ENCODE measurements around the gene FAAP24. TPM values are rescaled to one million over a fixed set of nuclear protein-coding genes. Genes with fewer than 3 reads are reported as not detected.
"Not testable (repeated sequence)": the region's sequence is repeated elsewhere in the genome, so short reads cannot be mapped to it uniquely, and the experiment has no call there.

FAAP24 gene
- 6.7 and 22.0 TPM in 2 replicates for total RNA-seq (2014; rRNA removed; shearing (Covaris generic); ENCODE audit: low replicate concordance)

DNA sequence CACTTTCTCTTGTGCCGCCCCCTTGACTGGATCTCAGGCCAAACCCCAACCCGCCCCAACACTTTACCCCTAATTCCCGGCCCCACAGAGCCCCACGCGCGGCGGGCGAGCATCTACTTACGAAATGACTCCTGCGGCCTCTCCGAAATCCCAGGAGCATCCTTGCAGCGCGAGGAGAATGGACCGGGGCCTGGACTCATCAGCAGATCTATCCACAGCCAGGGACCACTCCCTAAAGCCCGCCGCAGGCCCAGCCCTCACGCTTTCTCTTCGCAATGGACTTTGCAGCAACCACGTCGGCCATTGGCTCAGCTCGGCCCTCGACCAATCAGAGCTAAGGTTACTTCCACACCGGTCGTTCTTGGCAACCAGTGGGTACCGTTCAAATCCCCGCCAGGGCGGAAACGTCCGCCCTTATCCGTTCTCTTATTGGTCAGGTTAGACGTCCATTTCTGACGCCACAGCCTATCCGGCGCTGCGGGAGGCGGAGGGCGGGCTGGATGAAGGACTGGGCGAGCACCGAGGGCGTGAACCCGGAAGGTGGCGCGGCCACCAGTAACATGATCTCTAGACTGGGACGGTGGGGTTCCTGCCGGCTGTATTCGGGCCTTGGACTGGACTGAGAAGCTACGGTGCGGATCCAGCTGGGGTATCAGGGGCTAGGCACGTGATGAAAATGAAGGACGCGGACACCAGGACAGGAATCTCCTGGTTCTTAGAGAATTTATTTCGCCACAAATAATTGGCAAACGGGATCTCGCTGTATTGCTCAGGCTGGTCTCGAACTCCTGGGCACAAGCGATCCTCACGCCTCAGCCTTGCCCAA lies at the start of gene FAAP24, which contains the start of gene CEP89:
Gene FAAP24, plus strand, starts transcription at position 528 of the 826 bp plus-strand sequence. CDS start 955 bp downstream, outside the sequence.
Gene CEP89, minus strand, starts transcription at position 244 of the 826 bp plus-strand sequence. Its CDS starts 84 bp downstream, at position 160.
- DNase-seq (ENCODE audit: low read depth): peak; percentile 100
- in situ Hi-C loops (cut with HindIII; ENCODE audit: low pct_unique_long_range_greater_than_20kb, low sequenced_read_pairs): no loop called here

- no peak for DNase-seq (ENCODE audit: low read depth)
- in situ Hi-C loops (cut with HindIII; ENCODE audit: low pct_unique_long_range_greater_than_20kb, low sequenced_read_pairs): no loop called here
These were observed 47.8 kb upstream of the FAAP24 start for GRCh38 chr19:32924200-32924599.

DNA sequence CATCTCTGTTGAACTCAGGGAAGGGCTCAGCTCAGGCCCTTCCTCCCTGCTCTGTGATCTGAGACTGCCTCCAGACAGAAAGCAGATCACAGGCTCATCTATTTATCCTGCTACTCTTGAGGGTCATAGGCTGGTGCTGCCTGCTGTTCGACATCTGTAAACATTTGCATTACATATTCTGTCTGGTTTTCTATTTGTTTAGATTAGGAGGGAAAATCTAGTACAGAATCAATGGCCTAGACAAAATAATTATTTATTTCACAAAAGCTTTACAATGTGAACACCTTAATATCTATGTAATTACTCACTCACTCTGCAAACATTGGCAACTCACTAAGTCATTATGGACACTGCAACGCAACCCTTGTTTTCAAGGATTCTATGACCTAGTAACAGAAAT lies 43.2 kb upstream of the FAAP24 start:
- DNase-seq (ENCODE audit: low read depth): no peak
- in situ Hi-C loops (cut with HindIII; ENCODE audit: low pct_unique_long_range_greater_than_20kb, low sequenced_read_pairs): no loop called here

DNA sequence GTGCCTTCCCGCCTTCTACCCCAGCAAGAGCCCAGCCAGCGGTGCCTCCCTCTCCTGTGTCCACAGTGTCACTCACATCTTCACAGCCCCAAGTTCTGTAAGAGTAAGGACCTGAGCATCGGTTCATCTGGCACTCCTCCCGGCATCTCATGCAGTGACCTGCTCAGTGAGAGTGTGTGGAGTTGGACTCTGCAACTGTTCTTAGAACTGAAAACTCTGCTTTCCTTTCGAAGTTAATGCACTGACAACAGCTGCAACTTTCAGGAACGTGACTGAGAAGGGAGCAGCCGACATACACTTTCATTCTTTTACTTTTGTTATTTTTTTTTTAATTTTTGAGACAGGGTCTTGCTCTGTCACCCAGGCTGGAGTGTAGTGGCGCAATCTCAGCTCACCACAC lies 41.5 kb upstream of the FAAP24 start:
- DNase-seq (ENCODE audit: low read depth): no peak
- in situ Hi-C loops (cut with HindIII; ENCODE audit: low pct_unique_long_range_greater_than_20kb, low sequenced_read_pairs): no loop called here

GRCh38 chr19:32933571-32933970 lies 38.5 kb upstream of the FAAP24 start:
- in situ Hi-C loops (cut with HindIII; ENCODE audit: low pct_unique_long_range_greater_than_20kb, low sequenced_read_pairs): no loop called here
- no peak for DNase-seq (ENCODE audit: low read depth)

DNA sequence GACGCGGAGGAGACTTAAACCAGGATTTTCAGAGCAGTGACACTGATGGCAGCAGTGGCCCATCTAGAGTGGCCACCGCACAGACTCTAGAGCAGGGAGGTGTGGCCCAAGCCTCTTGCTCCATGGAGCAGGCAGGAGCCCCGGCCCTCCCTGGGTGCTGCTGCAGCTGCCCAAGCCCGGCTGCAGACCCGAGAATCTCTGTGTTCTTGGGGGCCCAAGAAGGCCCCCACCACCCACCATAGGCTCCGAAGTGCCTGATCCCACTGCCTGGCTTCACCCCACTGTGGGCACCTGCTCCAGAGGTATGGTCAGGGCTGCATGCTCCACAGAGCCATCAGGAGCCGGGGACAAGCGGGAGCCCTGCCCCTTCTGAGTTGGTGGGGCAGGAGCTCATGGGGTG lies 36.4 kb upstream of the FAAP24 start:
- in situ Hi-C loops (cut with HindIII; ENCODE audit: low pct_unique_long_range_greater_than_20kb, low sequenced_read_pairs): no loop called here
- no peak for DNase-seq (ENCODE audit: low read depth)

GRCh38 chr19:32936065-32936464 lies 36.0 kb upstream of the FAAP24 start:
- in situ Hi-C loops (cut with HindIII; ENCODE audit: low pct_unique_long_range_greater_than_20kb, low sequenced_read_pairs): no loop called here

DNA sequence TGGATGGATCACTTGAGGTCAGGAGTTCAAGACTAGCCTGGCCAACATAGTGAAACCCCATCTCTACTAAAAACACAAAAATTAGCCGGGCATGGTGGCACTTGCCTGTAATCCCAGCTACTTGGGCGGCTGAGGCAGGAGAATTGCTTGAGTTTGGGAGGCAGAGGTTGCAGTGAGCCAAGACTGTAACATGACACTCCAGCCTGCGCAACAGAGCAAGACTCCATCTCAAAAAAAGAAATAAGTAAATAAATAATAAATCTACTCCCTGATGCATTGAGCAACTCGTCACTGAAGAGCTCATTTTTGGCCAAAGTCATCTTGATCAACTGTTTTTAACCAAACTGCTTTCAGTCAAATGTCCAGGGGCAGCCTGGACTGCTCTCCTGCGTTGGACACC lies 30.8 kb upstream of the FAAP24 start:
- DNase-seq (ENCODE audit: low read depth); in situ Hi-C loops (cut with HindIII; ENCODE audit: low pct_unique_long_range_greater_than_20kb, low sequenced_read_pairs): not testable (repeated sequence)

More at GRCh38 chr19:32936065-32936464, 36.0 kb upstream of the FAAP24 start:
- no peak for DNase-seq (ENCODE audit: low read depth)

DNA sequence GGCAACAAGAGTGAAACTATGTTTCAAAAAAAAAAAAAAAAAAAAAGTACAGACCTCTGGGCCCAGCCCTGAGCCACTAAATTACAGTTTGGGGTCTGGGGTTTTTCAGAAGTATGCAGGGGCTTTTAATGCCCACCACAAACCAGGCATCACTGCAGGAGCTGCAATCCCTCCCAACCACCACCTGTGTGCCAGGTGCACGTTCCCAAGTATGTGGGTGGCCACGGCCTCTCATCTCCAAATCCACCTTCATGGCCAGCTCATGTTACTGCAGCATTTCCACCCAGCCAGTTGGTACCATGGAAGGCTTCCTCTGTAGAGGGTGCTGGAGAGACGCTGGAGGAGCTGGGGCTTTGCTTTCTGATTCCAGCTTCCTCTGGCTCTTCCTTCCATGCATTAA lies 26.8 kb upstream of the FAAP24 start:
- no peak for DNase-seq (ENCODE audit: low read depth)
- in situ Hi-C loops (cut with HindIII; ENCODE audit: low pct_unique_long_range_greater_than_20kb, low sequenced_read_pairs): no loop called here

GRCh38 chr19:32966750-32967149 lies 5.3 kb upstream of the FAAP24 start:
- in situ Hi-C loops (cut with HindIII; ENCODE audit: low pct_unique_long_range_greater_than_20kb, low sequenced_read_pairs): no loop called here
- DNase-seq (ENCODE audit: low read depth): no peak

DNA sequence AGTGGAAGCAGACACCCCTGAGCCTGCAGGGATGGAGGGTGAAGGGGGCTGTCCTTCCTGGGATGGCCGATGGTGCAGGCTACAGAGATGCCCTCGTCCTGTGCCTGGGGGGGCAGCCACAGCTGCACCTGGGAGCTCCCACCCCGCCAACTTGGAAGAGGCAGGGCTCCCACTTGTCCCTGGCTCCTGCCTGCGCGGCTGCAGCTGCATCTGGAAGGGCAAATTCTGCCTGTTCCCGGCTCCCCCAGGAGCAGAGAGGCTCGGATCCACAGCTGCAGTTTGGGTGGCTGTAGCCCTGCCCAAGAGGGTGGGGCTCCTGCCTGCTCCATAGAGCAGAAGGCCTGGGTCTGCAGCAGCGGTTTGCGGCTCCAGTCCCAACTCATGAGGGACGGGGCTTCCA lies 2.5 kb upstream of the FAAP24 start:
- in situ Hi-C loops (cut with HindIII; ENCODE audit: low pct_unique_long_range_greater_than_20kb, low sequenced_read_pairs): no loop called here
- no peak for DNase-seq (ENCODE audit: low read depth)

GRCh38 chr19:32971012-32971595 lies 938 bp upstream of the FAAP24 start:
- in situ Hi-C loops (cut with HindIII; ENCODE audit: low pct_unique_long_range_greater_than_20kb, low sequenced_read_pairs): no loop called here
- DNase-seq (ENCODE audit: low read depth): no peak

- peak; percentile 68 for DNase-seq (ENCODE audit: low read depth)
- in situ Hi-C loops (cut with HindIII; ENCODE audit: low pct_unique_long_range_greater_than_20kb, low sequenced_read_pairs): no loop called here
These were observed 4.3 kb downstream of the FAAP24 start for GRCh38 chr19:32976223-32976805.

- DNase-seq (ENCODE audit: low read depth): no peak
- in situ Hi-C loops (cut with HindIII; ENCODE audit: low pct_unique_long_range_greater_than_20kb, low sequenced_read_pairs): no loop called here
These were observed 5.2 kb downstream of the FAAP24 start for GRCh38 chr19:32977280-32977679.

DNA sequence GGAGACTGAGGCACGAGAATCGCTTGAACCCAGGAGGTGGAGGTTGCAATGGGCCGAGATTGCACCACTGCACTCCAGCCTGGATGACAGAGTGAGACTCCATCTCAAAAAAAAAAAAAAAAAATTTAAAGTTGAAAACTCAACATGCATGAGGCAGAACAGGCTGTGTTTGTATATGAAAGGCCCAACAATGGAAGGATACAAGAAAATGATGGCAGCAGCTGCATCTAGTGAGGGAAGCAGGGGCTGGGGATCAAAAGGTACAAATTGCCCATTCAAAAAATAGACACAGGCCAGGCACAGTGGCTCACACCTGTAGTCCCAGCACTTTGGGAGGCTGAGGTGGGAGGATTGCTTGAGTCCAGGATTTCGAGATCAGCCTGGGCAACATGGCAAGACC lies 5.8 kb downstream of the FAAP24 start:
- DNase-seq (ENCODE audit: low read depth); in situ Hi-C loops (cut with HindIII; ENCODE audit: low pct_unique_long_range_greater_than_20kb, low sequenced_read_pairs): not testable (repeated sequence)

GRCh38 chr19:32979807-32980206 lies 7.8 kb downstream of the FAAP24 start:
- DNase-seq (ENCODE audit: low read depth); in situ Hi-C loops (cut with HindIII; ENCODE audit: low pct_unique_long_range_greater_than_20kb, low sequenced_read_pairs): not testable (repeated sequence)

DNA sequence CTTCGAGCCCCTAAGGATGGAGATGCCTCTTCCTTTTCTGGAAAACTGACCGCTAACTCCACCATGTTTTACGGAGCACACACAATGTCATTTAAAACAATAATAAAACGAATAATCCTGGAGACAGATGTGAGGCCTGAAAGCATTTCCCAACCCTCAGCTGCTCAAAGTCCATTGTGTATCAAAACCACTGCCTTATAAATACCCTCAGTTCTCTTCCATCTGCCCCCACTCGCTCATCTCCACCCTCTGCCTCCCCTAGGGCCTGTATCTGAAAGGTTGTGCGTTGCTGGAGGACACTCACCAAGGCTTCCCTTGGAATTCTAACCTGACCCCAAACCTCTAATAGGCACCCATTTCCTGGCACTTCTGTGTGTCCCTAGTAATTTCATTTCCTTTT lies 10.4 kb downstream of the FAAP24 start:
- in situ Hi-C loops (cut with HindIII; ENCODE audit: low pct_unique_long_range_greater_than_20kb, low sequenced_read_pairs); DNase-seq (ENCODE audit: low read depth): not testable (repeated sequence)

GRCh38 chr19:32988254-32988653 lies 16.2 kb downstream of the FAAP24 start:
- DNase-seq (ENCODE audit: low read depth); in situ Hi-C loops (cut with HindIII; ENCODE audit: low pct_unique_long_range_greater_than_20kb, low sequenced_read_pairs): not testable (repeated sequence)

- no peak for DNase-seq (ENCODE audit: low read depth)
- in situ Hi-C loops (cut with HindIII; ENCODE audit: low pct_unique_long_range_greater_than_20kb, low sequenced_read_pairs): no loop called here
These were observed 16.7 kb downstream of the FAAP24 start for GRCh38 chr19:32988724-32989123.
